Stimulated activated memory B cell treated with anti-CD40 and anti-IgM and Interleukin-4, amounts not matched to agents 10 μg/mL and 1 μg/mL and 100 μg/mL, for 72 hours (primary cell): ENCODE results near the gene ERBIN.
"Not testable (repeated sequence)": the region's sequence is repeated elsewhere in the genome, so short reads cannot be mapped to it uniquely, and the experiment has no call there.

ENCODE experiments used
- ATAC-seq: fragments of 150-1000 bp; cut with Tn5 transposase; 2 replicates; pipeline ENCODE4 v1.10.0; 2021
- H3K27ac Mint-ChIP-seq: one replicate; pipeline ENCODE4 v1.8.0; 2022; ENCODE audit warnings: mild to moderate bottlenecking, mixed read lengths
- H3K27me3 Mint-ChIP-seq: one replicate; pipeline ENCODE4 v1.8.0; 2022; ENCODE audit warnings: mixed read lengths
- H3K36me3 Mint-ChIP-seq: one replicate; pipeline ENCODE4 v1.8.0; 2022; ENCODE audit warnings: mixed read lengths
- H3K4me1 Mint-ChIP-seq: one replicate; pipeline ENCODE4 v1.8.0; 2022; ENCODE audit warnings: mixed read lengths
- H3K4me3 Mint-ChIP-seq: one replicate; pipeline ENCODE4 v1.8.0; 2022; ENCODE audit warnings: mild to moderate bottlenecking, moderate library complexity, mixed read lengths
- H3K9me3 Mint-ChIP-seq: one replicate; pipeline ENCODE4 v1.8.0; 2022; ENCODE audit warnings: mixed read lengths

The ERBIN gene

DNA sequence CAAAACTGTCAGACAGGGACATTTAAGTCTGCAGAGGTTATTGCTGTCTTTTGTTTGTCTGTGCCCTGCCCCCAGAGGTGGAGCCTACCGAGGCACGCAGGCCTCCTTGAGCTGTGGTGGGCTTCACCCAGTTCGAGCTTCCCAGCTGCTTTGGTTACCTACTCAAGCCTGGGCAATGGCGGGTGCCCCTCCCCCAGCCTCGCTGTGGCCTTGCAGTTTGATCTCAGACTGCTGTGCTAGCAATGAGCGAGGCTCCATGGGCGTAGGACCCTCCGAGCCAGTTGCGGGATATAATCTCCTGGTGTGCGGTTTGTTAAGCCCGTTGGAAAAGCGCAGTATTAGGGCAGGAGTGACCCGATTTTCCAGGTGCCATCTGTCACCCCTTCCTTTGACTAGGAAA is 136.7 kb downstream of the ERBIN start:
- H3K27ac Mint-ChIP-seq, ATAC-seq, H3K4me3 Mint-ChIP-seq, H3K9me3 Mint-ChIP-seq, H3K27me3 Mint-ChIP-seq: not testable (repeated sequence)
- Mint-ChIP-seq H3K36me3 (peaks cover 58% of the 10 kb centered on the region), H3K4me1 (peaks cover 28% of the 10 kb centered on the region)

DNA sequence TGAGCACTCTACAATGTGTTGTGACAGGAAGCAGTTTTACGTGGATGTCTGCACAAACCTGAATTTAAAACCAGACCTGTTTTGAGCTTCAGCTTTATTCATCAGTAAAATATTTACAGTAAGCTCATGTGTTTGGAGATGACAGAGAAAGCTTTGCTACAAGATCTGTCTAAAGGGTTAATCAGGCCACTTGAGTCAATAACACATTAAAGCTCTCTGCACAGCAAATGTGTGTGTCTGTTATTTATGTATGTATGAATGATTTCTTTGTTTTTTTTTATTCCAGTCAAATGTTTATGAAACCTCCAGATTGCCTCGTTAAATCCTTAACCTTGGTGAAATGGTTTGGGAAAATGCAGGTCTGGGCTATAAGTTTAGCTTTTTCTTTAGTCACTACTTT is 140.5 kb downstream of the ERBIN start:
- H3K9me3 Mint-ChIP-seq: no peaks in the 10 kb centered on the region
- no peak for ATAC-seq

DNA sequence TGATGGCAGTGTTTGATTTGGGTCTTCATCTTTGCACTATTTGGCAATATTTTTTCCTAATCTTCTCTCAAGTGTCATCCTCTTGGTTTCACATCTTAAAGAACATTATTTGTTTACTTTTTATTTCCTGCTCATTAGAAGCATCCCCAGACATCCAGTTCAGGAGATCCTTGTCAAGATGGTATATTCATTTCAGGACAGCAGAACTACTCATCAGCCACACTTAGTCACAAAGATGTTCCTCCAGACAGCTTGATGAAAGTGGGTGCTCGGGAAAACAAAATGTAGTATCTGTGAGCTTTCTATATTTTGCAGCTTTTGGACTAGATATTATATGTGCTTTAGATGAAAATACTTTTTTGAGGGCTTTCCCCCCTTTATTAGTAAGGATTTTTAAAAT is 145.7 kb downstream of the ERBIN start:
- no peak for ATAC-seq
- Mint-ChIP-seq H3K27ac (no peak overlapping the region), H3K9me3 (no peaks in the 10 kb centered on the region), H3K27me3 (no peaks in the 10 kb centered on the region), H3K36me3 (peaks cover 28% of the 10 kb centered on the region), H3K4me1 (no peaks in the 10 kb centered on the region), H3K4me3 (no peak overlapping the region)

More for the DNA sequence above, 140.5 kb downstream of the ERBIN start:
- peaks cover 6% of the 10 kb centered on the region for H3K4me1 Mint-ChIP-seq
- no peak overlapping the region for H3K4me3 Mint-ChIP-seq
- H3K36me3 Mint-ChIP-seq: peaks cover 40% of the 10 kb centered on the region
- no peaks in the 10 kb centered on the region for H3K27me3 Mint-ChIP-seq
- H3K27ac Mint-ChIP-seq: no peak overlapping the region

DNA sequence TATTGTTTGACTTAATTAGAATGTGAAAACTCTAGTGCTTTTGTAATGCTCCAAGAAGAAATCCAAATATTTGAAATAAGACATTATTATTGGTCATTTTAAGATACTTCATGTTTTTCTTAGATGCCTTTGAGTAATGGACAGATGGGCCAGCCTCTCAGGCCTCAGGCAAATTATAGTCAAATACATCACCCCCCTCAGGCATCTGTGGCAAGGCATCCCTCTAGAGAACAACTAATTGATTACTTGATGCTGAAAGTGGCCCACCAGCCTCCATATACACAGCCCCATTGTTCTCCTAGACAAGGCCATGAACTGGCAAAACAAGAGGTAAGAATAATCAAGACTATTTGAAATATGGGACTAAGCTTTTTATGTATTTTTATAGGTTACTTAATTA is 148.5 kb downstream of the ERBIN start:
- ATAC-seq: no peak
- Mint-ChIP-seq H3K27me3 (no peaks in the 10 kb centered on the region), H3K4me3 (no peak overlapping the region), H3K4me1 (no peaks in the 10 kb centered on the region), H3K9me3 (no peaks in the 10 kb centered on the region), H3K36me3 (peaks cover 35% of the 10 kb centered on the region), H3K27ac (no peak overlapping the region)

DNA sequence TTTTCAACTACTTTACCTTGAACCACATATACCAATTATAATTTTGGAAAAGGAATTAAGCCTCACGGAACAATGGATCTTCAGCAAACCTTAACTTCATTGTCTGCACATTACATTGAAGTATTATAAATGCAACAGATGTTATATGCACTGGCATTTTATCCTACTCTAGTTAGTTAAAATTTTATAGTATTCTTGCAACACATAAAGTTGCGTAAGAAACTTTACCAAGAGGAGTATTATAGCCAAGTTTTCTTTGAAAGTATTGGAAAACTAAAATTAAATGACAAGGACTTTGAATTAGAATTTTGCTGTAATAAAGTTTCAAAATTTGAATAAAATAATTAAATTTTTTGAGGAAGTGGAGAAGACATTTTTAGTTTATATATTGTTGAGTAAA is 154.3 kb downstream of the ERBIN start:
- H3K4me3 Mint-ChIP-seq: no peak overlapping the region
- H3K4me1 Mint-ChIP-seq: no peaks in the 10 kb centered on the region
- peaks cover 23% of the 10 kb centered on the region for H3K36me3 Mint-ChIP-seq
- H3K9me3 Mint-ChIP-seq: no peaks in the 10 kb centered on the region
- no peaks in the 10 kb centered on the region for H3K27me3 Mint-ChIP-seq
- no peak overlapping the region for H3K27ac Mint-ChIP-seq
- no peak for ATAC-seq

DNA sequence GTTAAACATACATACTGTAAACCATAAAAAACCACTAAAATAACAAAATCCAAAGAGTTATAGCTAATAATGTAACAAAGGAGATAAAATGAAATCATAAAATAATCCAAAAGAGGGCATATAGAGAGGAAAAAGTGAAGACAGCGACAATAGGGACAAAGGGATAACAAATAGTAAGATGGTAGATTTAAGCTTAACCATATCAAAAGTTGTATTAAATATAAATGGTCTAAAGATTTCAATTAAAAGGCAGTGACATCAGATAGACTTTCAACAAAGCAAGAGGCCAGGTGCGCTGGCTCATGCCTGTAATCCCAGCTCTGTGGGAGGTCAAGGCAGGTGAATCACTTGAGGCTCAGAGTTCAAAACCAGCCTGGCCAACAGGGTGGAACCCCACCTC is 163.0 kb downstream of the ERBIN start:
- H3K4me1 Mint-ChIP-seq: no peaks in the 10 kb centered on the region
- H3K36me3 Mint-ChIP-seq: peaks cover 64% of the 10 kb centered on the region
- peaks cover 8% of the 10 kb centered on the region for H3K9me3 Mint-ChIP-seq
- H3K27ac Mint-ChIP-seq: no peak overlapping the region
- no peaks in the 10 kb centered on the region for H3K27me3 Mint-ChIP-seq
- H3K4me3 Mint-ChIP-seq: no peak overlapping the region
- no peak for ATAC-seq

DNA sequence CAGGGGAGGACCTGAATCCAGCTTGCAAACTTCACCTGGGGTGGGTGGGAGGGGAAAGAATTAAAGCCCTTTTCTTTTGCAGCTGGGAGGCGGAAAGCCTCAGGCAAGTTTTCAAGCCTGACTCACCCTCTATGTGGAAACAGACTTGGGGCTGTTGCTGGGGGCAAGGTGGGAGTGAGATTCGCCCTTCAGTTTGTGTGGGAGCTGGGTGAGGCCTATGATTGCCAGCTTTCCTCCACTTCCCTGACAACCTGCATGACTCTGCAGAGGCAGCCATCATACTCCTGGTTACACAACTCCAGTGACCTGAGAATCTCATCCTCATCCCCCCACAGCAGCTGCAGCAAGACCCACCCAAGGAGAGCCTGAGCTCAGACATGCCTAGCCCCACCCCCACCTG is 174.5 kb downstream of the ERBIN start:
- H3K27me3 Mint-ChIP-seq: no peaks in the 10 kb centered on the region
- H3K9me3 Mint-ChIP-seq: peaks cover 38% of the 10 kb centered on the region
- ATAC-seq: no peak
- no peak overlapping the region for H3K27ac Mint-ChIP-seq
- no peak overlapping the region for H3K4me3 Mint-ChIP-seq
- peaks cover 6% of the 10 kb centered on the region for H3K36me3 Mint-ChIP-seq
- H3K4me1 Mint-ChIP-seq: no peaks in the 10 kb centered on the region

DNA sequence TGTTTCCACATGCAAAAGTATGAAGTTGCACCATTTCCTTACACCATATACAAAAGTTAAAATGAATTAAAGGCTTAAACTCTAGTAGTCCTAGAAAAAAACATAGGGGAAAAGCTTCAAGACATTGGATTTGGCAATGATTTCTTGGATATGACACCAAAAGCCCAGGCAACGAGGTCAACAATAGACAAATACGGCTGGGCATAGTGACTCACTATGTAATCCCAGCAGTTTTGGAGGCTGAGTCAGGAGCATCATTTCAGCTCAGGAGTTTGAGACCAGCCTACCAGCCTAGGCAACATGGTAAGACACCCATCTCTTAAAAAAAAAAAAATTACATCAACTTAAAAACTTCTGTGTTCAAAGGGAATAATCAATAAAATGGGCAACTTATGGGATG is 186.8 kb downstream of the ERBIN start:
- no peak for ATAC-seq
- peaks cover 26% of the 10 kb centered on the region for H3K9me3 Mint-ChIP-seq
- peaks cover 9% of the 10 kb centered on the region for H3K36me3 Mint-ChIP-seq
- H3K4me1 Mint-ChIP-seq: no peaks in the 10 kb centered on the region
- H3K27me3 Mint-ChIP-seq: no peaks in the 10 kb centered on the region
- no peak overlapping the region for H3K4me3 Mint-ChIP-seq
- H3K27ac Mint-ChIP-seq: no peak overlapping the region

DNA sequence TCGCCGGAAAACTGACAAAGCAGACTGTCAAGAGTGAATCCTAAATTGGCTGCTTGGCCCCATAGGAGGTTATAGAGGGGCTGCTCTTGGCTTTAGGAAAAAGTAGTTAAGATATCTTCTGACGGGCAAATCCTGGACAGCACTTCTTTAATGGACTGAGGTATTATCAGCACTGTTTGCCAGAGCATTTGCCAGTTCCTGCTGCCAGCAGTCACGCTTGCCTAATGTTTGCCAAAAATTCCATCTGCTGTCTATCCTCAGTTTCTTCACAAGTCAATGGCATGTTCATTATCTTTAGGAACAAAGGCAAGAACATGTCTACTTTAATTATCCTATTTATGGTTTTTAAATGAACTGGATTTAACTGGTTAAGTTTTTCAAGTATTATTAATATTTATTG is 191.9 kb downstream of the ERBIN start:
- Mint-ChIP-seq H3K9me3 (peaks cover 10% of the 10 kb centered on the region), H3K27ac (no peak overlapping the region), H3K27me3 (no peaks in the 10 kb centered on the region), H3K36me3 (no peaks in the 10 kb centered on the region), H3K4me3 (no peak overlapping the region), H3K4me1 (no peaks in the 10 kb centered on the region)
- no peak for ATAC-seq

DNA sequence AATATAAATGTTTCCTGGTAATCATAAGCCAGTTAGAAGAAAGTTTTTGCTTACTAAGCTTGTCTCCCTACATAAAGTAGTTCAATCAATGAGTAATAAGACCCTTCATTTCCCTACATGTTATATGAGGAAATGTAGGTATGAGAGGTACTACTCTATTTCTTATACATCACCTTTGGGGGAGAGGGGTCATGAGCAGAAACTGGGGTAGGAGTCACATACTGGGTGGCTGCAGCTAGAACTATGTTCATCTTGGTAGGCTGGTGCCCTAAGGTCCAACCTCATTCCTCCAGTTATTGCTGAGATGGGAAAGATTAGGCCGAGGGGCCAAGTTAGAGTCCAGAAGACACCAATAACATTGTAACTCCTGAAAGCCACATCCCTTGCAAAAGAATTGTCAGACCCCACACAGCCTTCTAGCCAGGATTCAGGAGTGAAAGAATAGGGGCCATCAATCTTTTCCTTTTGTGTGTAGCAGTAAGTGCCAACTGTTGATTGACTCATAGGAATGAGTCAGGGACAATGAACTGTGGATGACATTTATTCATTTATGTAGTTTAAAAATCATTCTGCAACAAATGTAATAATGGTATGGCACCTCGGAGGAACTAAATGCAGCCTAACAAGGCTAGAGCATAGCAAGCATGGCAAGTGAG is 196.1 kb downstream of the ERBIN start:
- no peak overlapping the region for H3K27ac Mint-ChIP-seq
- H3K4me1 Mint-ChIP-seq: no peaks in the 10 kb centered on the region
- no peak overlapping the region for H3K4me3 Mint-ChIP-seq
- H3K9me3 Mint-ChIP-seq: no peaks in the 10 kb centered on the region
- ATAC-seq: no peak
- H3K27me3 Mint-ChIP-seq: no peaks in the 10 kb centered on the region
- H3K36me3 Mint-ChIP-seq: no peaks in the 10 kb centered on the region

DNA sequence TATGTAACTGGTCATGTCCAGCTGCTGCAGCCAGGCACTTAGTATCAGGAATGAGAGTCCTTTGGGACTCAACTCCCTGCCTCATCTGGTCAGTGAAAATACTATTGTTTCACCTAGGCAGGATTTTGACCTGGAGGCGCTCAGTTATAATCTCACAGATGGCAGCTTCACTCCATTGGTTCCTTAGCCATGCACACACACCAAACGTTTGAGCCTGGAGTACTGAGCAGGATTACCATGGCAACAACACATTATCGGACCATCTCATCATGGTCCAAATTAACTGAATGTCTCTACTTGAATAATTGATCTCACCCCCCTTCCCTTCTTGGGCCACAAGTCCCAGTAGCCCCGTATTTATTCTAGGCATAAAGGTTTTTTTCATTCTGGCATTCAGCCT is 202.8 kb downstream of the ERBIN start:
- H3K36me3 Mint-ChIP-seq: no peaks in the 10 kb centered on the region
- no peaks in the 10 kb centered on the region for H3K4me1 Mint-ChIP-seq
- H3K4me3 Mint-ChIP-seq: no peak overlapping the region
- peaks cover 6% of the 10 kb centered on the region for H3K9me3 Mint-ChIP-seq
- H3K27me3 Mint-ChIP-seq: no peaks in the 10 kb centered on the region
- no peak overlapping the region for H3K27ac Mint-ChIP-seq
- no peak for ATAC-seq

DNA sequence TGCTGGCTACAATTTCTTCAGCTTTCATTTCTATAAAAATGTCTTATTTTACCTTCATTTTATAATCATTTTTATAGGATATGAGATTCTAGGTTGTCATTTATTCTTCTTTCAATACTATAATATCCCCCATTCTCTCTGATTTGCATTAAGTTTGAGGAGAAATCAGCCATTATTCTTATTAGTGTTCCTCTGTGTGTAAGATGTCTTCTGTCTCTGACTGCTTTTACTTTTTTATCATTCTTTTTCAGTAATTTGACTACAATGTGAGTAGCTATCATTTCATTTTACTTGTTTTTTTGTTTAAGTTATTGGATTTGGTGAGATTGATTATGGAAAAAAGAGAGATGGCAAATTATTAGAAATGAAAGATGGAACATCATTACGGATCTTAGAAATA is 204.1 kb downstream of the ERBIN start:
- Mint-ChIP-seq H3K4me1 (no peaks in the 10 kb centered on the region), H3K4me3 (no peak overlapping the region), H3K9me3 (peaks cover 6% of the 10 kb centered on the region), H3K27ac (no peak overlapping the region), H3K27me3 (no peaks in the 10 kb centered on the region), H3K36me3 (no peaks in the 10 kb centered on the region)
- no peak for ATAC-seq
